HCT116 (cell line): ENCODE measurements around the gene PCDH10. TPM values are rescaled to one million over a fixed set of nuclear protein-coding genes. Genes with fewer than 3 reads are reported as not detected.

Source experiments
- ATAC-seq: fragments of 200-7000 bp; cut with Tn5 transposase; 2 replicates; pipeline ENCODE4 v1.9.1; 2020; ENCODE audit warnings: mild to moderate bottlenecking, moderate library complexity
- BruUV-seq: library from RNA; stranded (reverse); fragments of 400-500 nt; replicated peaks from 2 replicates; lab custom pipeline; 2021; lab: Mats Ljungman, UMichigan
- CTCF ChIA-PET: fragments of 300-600 bp; sonication (Branson Sonifier 250); formaldehyde crosslinking; loops from one replicate; lab custom pipeline; 2021; ENCODE audit warnings: antibody characterized with exemption; lab: Charles Lee
- POLR2A ChIA-PET: fragments of 300-600, 350-600 bp; sonication (Branson Sonifier 250); formaldehyde crosslinking; loops from one replicate; lab custom pipeline; 2021; ENCODE audit warnings: antibody characterized with exemption; lab: Charles Lee
- RAD21 ChIA-PET, 2 experiments: fragments of 300-600 bp; sonication (Branson Sonifier 250); formaldehyde crosslinking; loops; one replicate each; lab custom pipeline; 2023; ENCODE audit warnings: low total read pairs in 2 of 2; ENCODE audit not compliant: uncharacterized antibody in 2 of 2, unreplicated experiment in 2 of 2, low non-redundant PET in 1 of 2; lab: Charles Lee
- DNase-seq: peaks from one replicate; pipeline ENCODE4 v3.0.0-alpha.2; 2010; ENCODE audit warnings: low read depth, low spot score
- H2AFZ ChIP-seq: fragments of 200-600 bp; shearing (Covaris generic), sonication (generic); 2 replicates; pipeline ENCODE4 v1.6.1; 2017; ENCODE audit warnings: low read depth, mixed run types, mixed read lengths, antibody characterized with exemption, low read length; ENCODE audit not compliant: poor library complexity, severe bottlenecking
- H3K27ac ChIP-seq: 2 replicates; pipeline ENCODE4 v1.5.1; 2012; ENCODE audit warnings: low read depth, low read length
- H3K27me3 ChIP-seq: fragments of 200-600 bp; sonication (generic); 2 replicates; pipeline ENCODE4 v1.6.1; 2016; ENCODE audit warnings: mixed run types, low read length, mixed read lengths; ENCODE audit not compliant: insufficient read depth
- H3K36me3 ChIP-seq, 2 experiments: fragments of 200-500 bp in 1 of 2; fragments of 200-600 bp in 1 of 2; sonication (Bioruptor generic) in 1 of 2; sonication (generic) in 1 of 2; 2 replicates each; pipeline versions ENCODE4 v1.5.1 to v1.6.1; 2014 to 2016; ENCODE audit warnings: low read length in 2 of 2, inconsistent platforms in 1 of 2, mixed read lengths in 1 of 2, mixed run types in 1 of 2; ENCODE audit not compliant: insufficient read depth in 2 of 2, control insufficient read depth in 1 of 2
- H3K4me1 ChIP-seq, 2 experiments: fragments of 200-600 bp in 1 of 2; sonication (generic) in 1 of 2; 2 replicates each; pipeline versions ENCODE4 v1.5.1 to v1.6.1; 2012 to 2017; ENCODE audit warnings: low read length in 2 of 2, inconsistent platforms in 1 of 2, mild to moderate bottlenecking in 1 of 2, mixed read lengths in 1 of 2, mixed run types in 1 of 2, moderate library complexity in 1 of 2; ENCODE audit not compliant: insufficient read depth in 2 of 2, control insufficient read depth in 1 of 2
- H3K4me2 ChIP-seq: fragments of 200-600 bp; sonication (generic); 2 replicates; pipeline ENCODE4 v1.6.1; 2017; ENCODE audit warnings: mixed run types, low read length, mixed read lengths
- H3K4me3 ChIP-seq, 2 experiments: fragments of 200-600 bp in 1 of 2; sonication (generic) in 1 of 2; replicated peaks in 1 of 2; 2 replicates each; pipeline ENCODE4 v1.5.1; 2011 to 2016; ENCODE audit warnings: low read length in 2 of 2, control low read depth in 1 of 2, low read depth in 1 of 2, mild to moderate bottlenecking in 1 of 2, mixed read lengths in 1 of 2, mixed run types in 1 of 2
- H3K79me2 ChIP-seq: fragments of 200-600 bp; sonication (generic); 2 replicates; pipeline ENCODE4 v1.6.1; 2017; ENCODE audit warnings: mild to moderate bottlenecking, mixed run types, low read length, moderate library complexity, mixed read lengths; ENCODE audit not compliant: insufficient read depth
- H3K9ac ChIP-seq: fragments of 200-600 bp; sonication (generic); 2 replicates; pipeline ENCODE4 v1.6.1; 2016; ENCODE audit warnings: low read length, mixed read lengths
- H3K9me2 ChIP-seq: fragments of 200-600 bp; sonication (generic), shearing (Covaris generic); 2 replicates; pipeline ENCODE4 v1.6.1; 2017; ENCODE audit warnings: mixed run types, mild to moderate bottlenecking, moderate library complexity; ENCODE audit not compliant: insufficient read depth
- H3K9me3 ChIP-seq, 2 experiments: fragments of 200-500 bp in 1 of 2; fragments of 200-600 bp in 1 of 2; sonication (Bioruptor generic) in 1 of 2; sonication (generic) in 1 of 2; 2 replicates each; pipeline ENCODE4 v1.6.1; 2014 to 2017; ENCODE audit warnings: low read length in 2 of 2, mixed read lengths in 2 of 2, inconsistent platforms in 1 of 2, low read depth in 1 of 2, mild to moderate bottlenecking in 1 of 2, mixed run types in 1 of 2, moderate library complexity in 1 of 2; ENCODE audit not compliant: control insufficient read depth in 1 of 2, insufficient read depth in 1 of 2
- H4K20me1 ChIP-seq: fragments of 200-600 bp; sonication (generic), shearing (Covaris generic); 2 replicates; pipeline ENCODE4 v1.6.1; 2017; ENCODE audit warnings: mixed run types, mild to moderate bottlenecking, moderate library complexity; ENCODE audit not compliant: insufficient read depth
- ATF3 ChIP-seq: IDR thresholded peaks from 2 replicates; pipeline ENCODE4 v1.6.1; 2012
- CBX3 ChIP-seq: IDR thresholded peaks from 2 replicates; pipeline ENCODE4 v1.6.1; 2012; ENCODE audit warnings: low read depth
- CEBPB ChIP-seq: IDR thresholded peaks from 2 replicates; pipeline ENCODE4 v1.6.1; 2012; ENCODE audit warnings: low read depth
- EGR1 ChIP-seq: IDR thresholded peaks from 2 replicates; pipeline ENCODE4 v1.6.1; 2012; ENCODE audit warnings: low read depth
- ELF1 ChIP-seq: IDR thresholded peaks from 2 replicates; pipeline ENCODE4 v1.6.1; 2012; ENCODE audit warnings: low read depth, borderline replicate concordance
- POLR2AphosphoS5 ChIP-seq: IDR thresholded peaks from 2 replicates; pipeline ENCODE4 v1.6.1; 2011; ENCODE audit warnings: mild to moderate bottlenecking, low read depth, low read length, moderate library complexity
- RAD21 ChIP-seq: IDR thresholded peaks from 2 replicates; pipeline ENCODE4 v1.6.1; 2012; ENCODE audit warnings: low read depth, mild to moderate bottlenecking
- TCF7L2 ChIP-seq: IDR thresholded peaks from 2 replicates; pipeline ENCODE4 v1.7.0; 2011; ENCODE audit warnings: borderline replicate concordance, inconsistent platforms; ENCODE audit not compliant: insufficient read depth, insufficient read length; ENCODE audit errors: extremely low read depth
- YY1 ChIP-seq: IDR thresholded peaks from 2 replicates; pipeline ENCODE4 v1.6.1; 2011; ENCODE audit warnings: low read length, low read depth, moderate library complexity, mild to moderate bottlenecking; ENCODE audit not compliant: insufficient replicate concordance; ENCODE audit errors: extremely low read depth
- ZNF274 ChIP-seq: fragments of 200-500 bp; sonication (Bioruptor generic); IDR thresholded peaks from 2 replicates; pipeline ENCODE4 v1.6.1; 2014; ENCODE audit warnings: mild to moderate bottlenecking, low read depth, low read length, inconsistent platforms
- intact Hi-C: fragments of 100-400 bp; cut with micrococcal nuclease; formaldehyde crosslinking; loops from 2 replicates; pipeline ENCODE4 v1.10.0; 2022
- total RNA-seq: library from RNA; stranded (reverse); gene quantifications from one replicate; pipeline ENCODE4 v1.2.1, GENCODE V29; 2021; ENCODE audit not compliant: unreplicated experiment
- TF ChIP-seq, protein P1 (sequence below), 3 experiments: fragments of 200-600 bp in 1 of 3; sonication (generic) in 1 of 3; IDR thresholded peaks in 2 of 3; conservative IDR thresholded peaks in 1 of 3; 2 replicates each; pipeline ENCODE4 v1.5.1; 2012 to 2017; ENCODE audit warnings: low read depth in 2 of 3, low read length in 2 of 3, antibody characterized with exemption in 1 of 3, borderline replicate concordance in 1 of 3, control low read depth in 1 of 3, mild to moderate bottlenecking in 1 of 3, mixed read lengths in 1 of 3, mixed run types in 1 of 3, moderate library complexity in 1 of 3; ENCODE audit not compliant: insufficient read depth in 1 of 3
- TF ChIP-seq, protein P2 (sequence below): IDR thresholded peaks from 2 replicates; pipeline ENCODE4 v1.6.1; 2011; ENCODE audit warnings: mild to moderate bottlenecking, low read length, moderate library complexity; ENCODE audit not compliant: insufficient replicate concordance; ENCODE audit errors: extremely low read depth
- TF ChIP-seq, protein P3 (sequence below): IDR thresholded peaks from 2 replicates; pipeline ENCODE4 v1.6.1; 2012; ENCODE audit warnings: low read depth

The PCDH10 gene
- total RNA-seq, 1 experiment from 2014 or later = not detected

DNA sequence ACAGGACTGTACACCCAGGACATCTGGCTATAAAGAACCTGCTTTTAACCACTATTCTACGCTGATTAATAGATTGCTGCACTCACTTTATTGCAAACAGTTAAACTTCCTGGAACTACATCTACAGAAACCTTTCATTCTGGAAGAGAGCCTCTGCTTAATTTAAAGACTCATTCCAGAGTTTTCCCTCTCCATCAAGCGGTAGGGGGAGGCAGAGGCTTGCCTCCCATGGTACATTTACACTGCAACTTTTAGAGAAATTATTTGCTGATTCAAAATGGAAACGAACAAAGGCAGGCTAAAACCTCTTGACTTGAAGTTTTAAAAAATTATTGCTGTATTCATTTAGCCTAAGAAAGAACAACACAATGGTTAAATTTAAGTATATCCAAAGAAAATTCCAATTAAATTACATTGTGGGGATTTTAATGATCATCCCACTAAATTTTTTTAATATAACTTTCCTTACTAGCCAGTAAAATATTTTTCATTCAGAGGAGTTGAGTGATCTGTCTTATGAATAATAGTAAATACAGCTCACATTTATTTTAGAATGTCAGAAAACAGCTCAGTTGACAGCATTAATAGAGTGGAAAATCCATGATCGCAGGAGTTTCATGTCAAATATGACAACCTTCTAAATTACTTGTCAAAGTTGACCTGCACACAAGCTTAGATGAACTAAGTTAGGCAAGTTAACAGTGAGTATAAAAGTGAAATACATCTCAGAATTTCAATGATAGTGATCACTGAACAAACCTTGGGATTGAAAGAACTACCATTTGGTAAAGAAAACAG is 46.3 kb upstream of the PCDH10 start:
- ATAC-seq = no peak
- no peak overlapping the region for H3K27ac ChIP-seq
- ChIA-PET POLR2A (no interaction called here), RAD21 (no interaction called here), CTCF (no interaction called here)
- no peaks in the 10 kb centered on the region for H3K79me2 ChIP-seq
- H3K27me3 ChIP-seq = no peaks in the 10 kb centered on the region
- no peak for TF ChIP-seq ATF3
- TF ChIP-seq POLR2AphosphoS5 = no peak
- TF ChIP-seq, protein P1, sequence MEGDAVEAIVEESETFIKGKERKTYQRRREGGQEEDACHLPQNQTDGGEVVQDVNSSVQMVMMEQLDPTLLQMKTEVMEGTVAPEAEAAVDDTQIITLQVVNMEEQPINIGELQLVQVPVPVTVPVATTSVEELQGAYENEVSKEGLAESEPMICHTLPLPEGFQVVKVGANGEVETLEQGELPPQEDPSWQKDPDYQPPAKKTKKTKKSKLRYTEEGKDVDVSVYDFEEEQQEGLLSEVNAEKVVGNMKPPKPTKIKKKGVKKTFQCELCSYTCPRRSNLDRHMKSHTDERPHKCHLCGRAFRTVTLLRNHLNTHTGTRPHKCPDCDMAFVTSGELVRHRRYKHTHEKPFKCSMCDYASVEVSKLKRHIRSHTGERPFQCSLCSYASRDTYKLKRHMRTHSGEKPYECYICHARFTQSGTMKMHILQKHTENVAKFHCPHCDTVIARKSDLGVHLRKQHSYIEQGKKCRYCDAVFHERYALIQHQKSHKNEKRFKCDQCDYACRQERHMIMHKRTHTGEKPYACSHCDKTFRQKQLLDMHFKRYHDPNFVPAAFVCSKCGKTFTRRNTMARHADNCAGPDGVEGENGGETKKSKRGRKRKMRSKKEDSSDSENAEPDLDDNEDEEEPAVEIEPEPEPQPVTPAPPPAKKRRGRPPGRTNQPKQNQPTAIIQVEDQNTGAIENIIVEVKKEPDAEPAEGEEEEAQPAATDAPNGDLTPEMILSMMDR (IDR thresholded peaks at IDR 0.05 in 2 of 3, conservative IDR thresholded peaks at IDR 0.05 in 1 of 3; ENCODE audit: borderline replicate concordance in 1 of 3, insufficient read depth in 1 of 3, low read depth in 2 of 3, low read length in 2 of 3) = no peak
- TF ChIP-seq, protein P2, sequence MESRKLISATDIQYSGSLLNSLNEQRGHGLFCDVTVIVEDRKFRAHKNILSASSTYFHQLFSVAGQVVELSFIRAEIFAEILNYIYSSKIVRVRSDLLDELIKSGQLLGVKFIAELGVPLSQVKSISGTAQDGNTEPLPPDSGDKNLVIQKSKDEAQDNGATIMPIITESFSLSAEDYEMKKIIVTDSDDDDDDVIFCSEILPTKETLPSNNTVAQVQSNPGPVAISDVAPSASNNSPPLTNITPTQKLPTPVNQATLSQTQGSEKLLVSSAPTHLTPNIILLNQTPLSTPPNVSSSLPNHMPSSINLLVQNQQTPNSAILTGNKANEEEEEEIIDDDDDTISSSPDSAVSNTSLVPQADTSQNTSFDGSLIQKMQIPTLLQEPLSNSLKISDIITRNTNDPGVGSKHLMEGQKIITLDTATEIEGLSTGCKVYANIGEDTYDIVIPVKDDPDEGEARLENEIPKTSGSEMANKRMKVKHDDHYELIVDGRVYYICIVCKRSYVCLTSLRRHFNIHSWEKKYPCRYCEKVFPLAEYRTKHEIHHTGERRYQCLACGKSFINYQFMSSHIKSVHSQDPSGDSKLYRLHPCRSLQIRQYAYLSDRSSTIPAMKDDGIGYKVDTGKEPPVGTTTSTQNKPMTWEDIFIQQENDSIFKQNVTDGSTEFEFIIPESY = no peak
- no peak for TF ChIP-seq YY1
- TF ChIP-seq, protein P3, sequence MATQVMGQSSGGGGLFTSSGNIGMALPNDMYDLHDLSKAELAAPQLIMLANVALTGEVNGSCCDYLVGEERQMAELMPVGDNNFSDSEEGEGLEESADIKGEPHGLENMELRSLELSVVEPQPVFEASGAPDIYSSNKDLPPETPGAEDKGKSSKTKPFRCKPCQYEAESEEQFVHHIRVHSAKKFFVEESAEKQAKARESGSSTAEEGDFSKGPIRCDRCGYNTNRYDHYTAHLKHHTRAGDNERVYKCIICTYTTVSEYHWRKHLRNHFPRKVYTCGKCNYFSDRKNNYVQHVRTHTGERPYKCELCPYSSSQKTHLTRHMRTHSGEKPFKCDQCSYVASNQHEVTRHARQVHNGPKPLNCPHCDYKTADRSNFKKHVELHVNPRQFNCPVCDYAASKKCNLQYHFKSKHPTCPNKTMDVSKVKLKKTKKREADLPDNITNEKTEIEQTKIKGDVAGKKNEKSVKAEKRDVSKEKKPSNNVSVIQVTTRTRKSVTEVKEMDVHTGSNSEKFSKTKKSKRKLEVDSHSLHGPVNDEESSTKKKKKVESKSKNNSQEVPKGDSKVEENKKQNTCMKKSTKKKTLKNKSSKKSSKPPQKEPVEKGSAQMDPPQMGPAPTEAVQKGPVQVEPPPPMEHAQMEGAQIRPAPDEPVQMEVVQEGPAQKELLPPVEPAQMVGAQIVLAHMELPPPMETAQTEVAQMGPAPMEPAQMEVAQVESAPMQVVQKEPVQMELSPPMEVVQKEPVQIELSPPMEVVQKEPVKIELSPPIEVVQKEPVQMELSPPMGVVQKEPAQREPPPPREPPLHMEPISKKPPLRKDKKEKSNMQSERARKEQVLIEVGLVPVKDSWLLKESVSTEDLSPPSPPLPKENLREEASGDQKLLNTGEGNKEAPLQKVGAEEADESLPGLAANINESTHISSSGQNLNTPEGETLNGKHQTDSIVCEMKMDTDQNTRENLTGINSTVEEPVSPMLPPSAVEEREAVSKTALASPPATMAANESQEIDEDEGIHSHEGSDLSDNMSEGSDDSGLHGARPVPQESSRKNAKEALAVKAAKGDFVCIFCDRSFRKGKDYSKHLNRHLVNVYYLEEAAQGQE = no peak
- no peak for TF ChIP-seq TCF7L2
- TF ChIP-seq ELF1 = no peak
- TF ChIP-seq EGR1 = no peak
- no peak for TF ChIP-seq RAD21
- no peak for TF ChIP-seq ZNF274
- TF ChIP-seq CBX3 = no peak
- no peak for TF ChIP-seq CEBPB
- H3K9me3 ChIP-seq = no peaks in the 10 kb centered on the region
- peak overlapping the region; percentile 9 for H2AFZ ChIP-seq
- H4K20me1 ChIP-seq = no peaks in the 10 kb centered on the region
- DNase-seq = no peak
- H3K4me2 ChIP-seq = no peak overlapping the region
- H3K9ac ChIP-seq = no peak overlapping the region
- no peaks in the 10 kb centered on the region for H3K9me2 ChIP-seq
- intact Hi-C loops = no loop called here
- BruUV-seq = no TSS peak
- no peak overlapping the region for H3K4me3 ChIP-seq
- no peaks in the 10 kb centered on the region for H3K36me3 ChIP-seq
- H3K4me1 ChIP-seq = no peaks in the 10 kb centered on the region
